HG02970 (cell line): Measurements from ENCODE around the gene ULK4.
"Not testable (repeated sequence)": the region's sequence is repeated elsewhere in the genome, so short reads cannot be mapped to it uniquely, and the experiment has no call there.

ENCODE experiments used
- ATAC-seq: cut with Tn5 transposase; IDR thresholded peaks from one replicate; pipeline ENCODE4 v1.9.1; 2021; ENCODE audit warnings: mild to moderate bottlenecking, moderate library complexity, moderate number of reproducible peaks; ENCODE audit not compliant: unreplicated experiment, low FRiP score

ULK4 gene

DNA sequence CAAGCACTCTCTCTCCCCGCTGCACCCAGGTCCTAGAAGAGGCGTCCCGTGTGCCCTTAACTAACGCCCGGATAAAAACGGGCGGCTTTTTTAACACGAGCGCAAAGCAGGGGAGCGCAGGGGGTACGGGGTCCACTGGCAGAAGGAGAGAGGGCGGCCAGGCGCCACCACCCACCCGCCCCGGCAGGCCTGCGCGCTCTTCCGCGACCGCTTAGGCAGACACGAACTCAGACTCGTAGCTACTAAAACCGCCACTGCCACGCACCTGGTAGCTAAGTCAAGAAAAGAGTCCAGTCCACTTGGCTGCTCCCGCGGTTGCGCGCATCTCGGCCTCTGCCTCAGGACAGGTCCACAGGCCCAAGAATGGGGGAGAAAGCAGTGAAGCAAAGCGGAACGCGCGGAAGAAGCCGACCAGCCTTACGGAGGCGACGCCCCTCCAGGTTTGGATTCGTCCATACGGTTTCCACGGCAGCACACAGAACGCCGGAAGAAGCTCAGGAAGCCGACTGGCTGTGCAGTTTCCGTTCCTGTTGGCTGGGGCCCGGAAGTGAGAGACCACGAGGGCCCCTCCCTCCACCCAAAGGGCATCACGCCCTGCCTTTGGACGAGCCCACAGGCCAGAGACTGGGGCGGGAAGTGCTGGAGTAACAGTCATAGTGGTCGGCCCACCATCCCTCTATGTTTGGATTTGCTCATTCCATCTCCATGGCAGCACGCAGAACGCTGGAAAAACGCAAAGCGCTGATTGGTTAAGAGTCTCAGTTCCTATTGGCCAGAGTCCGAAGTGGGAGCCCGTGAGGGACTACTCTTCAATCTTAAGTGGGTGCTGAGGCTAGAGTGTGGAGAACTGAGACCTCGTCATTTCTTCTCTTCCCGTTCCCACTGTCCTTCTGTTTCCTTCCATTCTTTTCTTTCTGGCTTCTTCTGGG is at the start of gene ULK4:
TSS of gene ULK4 (minus strand) at position 353 of the 929 bp plus-strand sequence. CDS start 7,344 bp downstream, outside the sequence.
- peak; percentile 93 for ATAC-seq

DNA sequence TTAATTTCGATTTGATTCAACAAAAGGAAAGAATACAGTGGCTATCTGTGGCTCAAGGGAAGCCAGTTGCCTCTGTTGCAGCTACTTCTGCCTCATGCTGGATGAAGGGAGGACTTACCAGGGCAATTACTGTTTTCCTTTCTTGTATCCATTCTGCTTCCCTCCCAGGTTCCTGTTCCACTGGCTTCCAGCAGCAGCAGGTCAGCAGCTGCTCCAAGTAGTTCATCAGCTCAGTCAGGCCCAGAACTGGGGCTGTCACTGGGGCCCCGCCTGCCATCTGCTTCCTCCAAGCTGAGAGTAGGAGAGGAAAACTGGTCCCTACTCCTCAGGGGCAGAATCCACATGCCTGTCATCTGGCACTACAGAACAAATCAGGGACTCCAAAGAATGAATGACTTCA is 48.6 kb upstream of the ULK4 start:
- ATAC-seq: no peak

DNA sequence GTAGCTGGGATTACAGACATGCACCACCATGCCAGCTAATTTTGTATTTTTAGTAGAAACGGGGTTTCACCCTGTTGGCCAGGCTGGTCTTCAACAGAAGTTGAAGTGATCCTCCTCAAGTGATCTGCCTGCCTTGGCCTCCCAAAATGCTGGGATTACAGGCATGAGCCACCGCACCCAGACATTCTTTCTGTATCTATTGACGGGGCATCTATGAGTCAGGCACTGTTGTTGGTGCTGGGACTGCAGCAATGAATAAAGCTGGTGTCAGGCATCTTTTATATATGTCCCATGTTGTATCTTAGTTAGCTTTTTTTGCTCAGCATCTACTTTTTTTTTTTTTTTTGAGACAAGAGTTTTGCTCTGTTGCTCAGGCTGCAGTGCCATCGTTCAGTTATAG is 47.6 kb upstream of the ULK4 start:
- ATAC-seq: no peak

DNA sequence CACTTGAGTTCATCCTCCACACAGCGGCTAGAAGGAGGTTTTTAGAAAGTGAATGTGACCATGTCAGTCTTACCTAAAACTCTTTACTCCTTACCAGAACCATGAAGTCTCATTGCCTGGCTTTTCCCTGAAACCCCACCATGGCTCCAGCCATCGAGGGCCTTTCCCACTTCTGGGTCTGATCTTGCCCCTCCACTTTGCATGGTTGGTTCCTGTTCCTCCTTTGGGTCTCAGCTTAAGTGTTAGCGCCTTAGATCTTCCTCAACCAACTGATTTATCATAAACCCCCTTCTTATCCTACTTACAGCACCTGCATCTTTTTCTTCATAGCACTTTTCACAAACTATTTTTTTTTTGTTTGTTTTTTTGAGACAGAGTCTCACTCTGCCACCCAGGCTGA is 45.9 kb upstream of the ULK4 start:
- no peak for ATAC-seq

DNA sequence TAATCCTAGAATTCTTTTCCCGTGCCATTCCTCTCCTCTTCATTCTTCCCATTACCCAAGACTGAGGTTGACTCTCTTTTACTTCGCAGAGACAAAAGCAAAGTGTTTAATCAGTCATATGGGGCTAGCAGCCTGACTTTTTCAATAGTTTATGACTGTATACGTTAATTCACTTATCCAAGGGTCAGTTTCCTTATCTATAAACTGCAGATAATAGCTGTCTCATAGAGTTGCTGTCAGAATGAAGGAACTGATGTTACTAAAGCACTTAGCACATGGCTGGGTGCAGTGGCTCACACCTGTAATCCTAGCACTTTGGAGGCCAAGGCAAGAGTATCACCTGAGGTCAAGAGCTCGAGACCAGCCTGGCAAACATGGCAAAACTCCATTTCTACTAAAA is 43.5 kb upstream of the ULK4 start:
- no peak for ATAC-seq

DNA sequence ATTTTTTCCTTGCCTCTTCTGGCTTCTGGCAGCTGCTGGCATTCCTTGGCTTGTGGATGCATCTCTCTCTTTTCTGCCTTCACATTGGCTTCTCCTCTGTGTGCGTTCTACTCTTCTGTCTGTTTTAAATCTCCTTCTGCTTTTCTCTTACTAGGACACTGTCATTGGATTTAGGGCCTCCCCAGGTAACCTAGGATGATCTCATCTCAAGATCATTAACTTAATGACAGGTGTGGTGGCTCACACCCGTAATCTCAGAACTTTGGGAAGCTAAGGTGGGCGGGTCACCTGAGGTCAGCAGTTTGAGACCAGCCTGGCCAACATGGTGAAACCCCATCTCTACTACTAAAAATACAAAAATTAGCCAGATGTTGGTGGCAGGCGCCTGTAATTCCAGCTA is 40.9 kb upstream of the ULK4 start:
- ATAC-seq: no peak

DNA sequence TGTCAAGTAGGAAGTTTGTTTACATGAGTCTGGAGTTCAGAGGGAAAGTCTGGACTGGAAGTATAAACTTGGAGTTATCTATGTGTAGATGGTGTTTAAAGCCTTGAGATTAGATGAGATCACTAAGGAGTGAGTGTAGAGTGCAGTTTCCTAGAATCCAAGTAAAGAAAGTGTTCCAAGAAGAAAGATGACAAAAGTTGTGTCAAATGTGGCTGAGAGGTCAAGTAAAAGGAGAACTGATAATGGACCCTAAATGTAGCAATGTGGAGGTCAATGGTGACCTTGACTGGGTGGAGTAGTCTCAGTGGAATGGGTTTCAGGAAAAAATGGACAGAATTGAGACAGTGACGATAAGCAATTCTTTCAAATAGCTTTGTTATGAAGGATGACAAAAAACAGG is 39.9 kb upstream of the ULK4 start:
- no peak for ATAC-seq

DNA sequence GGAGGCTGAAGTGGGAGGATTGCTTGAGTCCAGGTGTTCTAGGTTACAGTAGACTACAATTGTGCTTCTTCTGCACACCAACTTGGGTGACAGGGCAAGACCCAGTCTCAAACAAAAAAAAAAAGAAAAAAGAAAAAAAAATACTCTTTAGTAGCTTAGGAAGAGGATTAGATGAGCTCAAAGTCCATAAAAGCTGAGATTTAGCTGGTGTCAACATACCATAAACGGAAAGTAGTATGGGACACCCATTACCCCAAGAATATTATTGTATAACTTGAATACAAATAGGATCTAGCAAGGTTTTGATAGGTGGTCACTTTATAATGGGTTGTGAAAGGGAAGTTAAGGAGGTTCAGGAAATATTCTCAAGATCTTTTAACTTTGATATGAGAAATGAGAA is 38.0 kb upstream of the ULK4 start:
- no peak for ATAC-seq

DNA sequence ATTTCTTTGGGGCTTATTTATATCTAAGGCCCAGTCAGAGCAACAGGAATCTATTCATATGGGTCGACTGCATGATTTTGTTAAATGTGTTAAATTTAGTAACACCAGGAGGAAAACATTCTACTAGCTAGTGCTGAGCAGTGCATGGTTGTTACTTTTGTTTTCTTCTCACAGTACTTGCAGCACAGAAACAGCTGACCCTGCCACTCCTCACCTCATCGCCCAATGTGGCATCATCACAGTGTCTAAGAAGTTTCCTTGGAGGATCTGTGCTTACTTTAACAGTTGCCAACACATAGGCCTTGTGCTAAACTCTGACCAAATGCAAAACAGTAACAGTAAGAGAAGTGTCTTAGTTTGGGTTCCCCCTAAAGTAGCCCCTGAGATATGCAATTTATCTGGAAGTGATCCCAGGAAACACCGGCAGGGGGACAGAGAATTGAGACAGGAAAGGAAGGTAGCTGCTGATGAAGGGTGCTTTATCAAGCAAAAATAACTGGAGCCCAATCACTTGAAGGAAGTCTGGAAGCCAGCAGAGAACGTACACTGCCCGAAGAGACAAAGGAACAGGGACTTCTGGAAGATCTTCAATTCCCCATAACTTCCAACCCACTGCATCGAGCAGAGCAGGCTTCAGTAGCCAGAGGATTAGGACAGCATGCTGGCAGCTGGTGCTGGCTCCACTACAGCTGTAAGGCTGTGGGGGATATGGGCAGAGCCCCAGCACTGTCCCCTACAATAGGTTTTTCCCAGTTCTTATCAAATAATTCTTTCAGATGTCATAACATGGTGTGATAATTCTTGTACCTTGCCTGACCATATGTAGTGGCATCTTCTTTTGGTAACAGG is 36.0 kb upstream of the ULK4 start:
- ATAC-seq: no peak

DNA sequence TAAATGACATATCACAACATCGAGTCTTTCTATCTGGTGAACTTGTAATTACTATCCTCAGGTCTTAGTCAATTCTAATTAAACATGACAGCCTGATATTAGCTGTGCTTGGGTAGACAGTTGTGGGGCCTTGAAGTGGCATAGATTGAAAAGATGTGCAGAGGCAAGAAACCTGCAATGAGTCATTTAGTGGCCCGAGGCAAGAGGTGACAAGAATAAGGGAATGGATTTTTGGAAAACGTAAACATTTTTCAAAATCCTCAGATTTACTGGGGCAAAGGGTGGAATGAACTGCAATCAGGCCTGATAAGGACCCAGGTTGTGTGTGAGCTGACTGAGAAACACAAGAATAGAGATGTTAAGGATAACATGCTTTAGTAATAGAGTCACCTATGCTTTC is 29.5 kb upstream of the ULK4 start:
- ATAC-seq: no peak

DNA sequence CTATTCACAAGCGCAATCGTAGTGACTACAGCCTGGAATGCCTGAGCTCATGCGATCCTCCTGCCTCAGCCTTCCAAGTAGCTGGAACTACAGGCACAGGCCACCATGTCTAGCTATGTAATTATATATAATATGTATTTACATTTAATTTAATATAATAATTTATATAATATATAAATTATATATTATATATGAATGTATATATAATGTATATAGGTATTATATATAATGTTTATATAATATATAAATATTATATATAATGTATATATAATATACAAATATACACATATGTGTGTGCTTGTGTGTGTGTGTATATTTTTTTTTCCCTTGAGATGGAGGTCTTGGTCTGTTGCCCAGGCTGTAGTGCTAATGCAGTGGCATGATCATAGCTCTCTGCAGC is 27.6 kb upstream of the ULK4 start:
- no peak for ATAC-seq

DNA sequence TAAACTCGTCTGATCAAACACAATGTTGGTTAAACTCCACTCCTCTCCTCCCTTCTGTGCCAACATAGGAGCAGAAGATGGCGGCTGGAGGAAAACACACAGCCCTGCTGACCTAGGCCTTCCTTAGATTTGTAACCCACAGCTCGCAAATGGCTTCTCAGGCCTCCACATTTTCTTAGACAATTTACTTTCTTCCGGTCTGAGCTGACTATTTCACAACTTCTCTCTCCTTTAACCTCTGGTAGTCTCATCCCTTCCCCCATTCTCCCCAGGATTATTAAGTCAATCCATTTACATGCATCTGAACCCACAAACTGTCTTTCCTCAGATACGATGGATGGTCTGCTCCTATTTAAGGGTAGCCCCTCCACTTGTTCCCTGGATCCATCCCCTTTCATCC is 25.7 kb upstream of the ULK4 start:
- no peak for ATAC-seq

DNA sequence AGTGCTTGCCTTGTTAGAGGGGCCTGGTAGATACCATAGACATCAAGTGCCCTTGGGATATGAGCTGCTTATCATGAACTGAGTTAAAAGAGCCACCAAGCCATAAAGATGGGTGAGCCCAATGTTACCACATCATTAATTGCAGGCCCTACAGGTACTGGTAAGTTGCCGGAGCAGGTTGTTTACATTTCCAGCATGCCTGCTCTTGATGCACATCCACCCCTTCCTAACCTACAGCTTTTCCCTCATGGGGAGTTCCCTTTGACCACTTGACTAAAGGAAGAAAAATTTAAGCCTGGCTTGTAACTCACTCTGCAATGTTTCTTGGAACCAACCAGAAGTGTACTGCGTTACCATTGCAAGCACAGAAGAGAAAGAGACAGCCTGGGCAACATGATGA is 24.7 kb upstream of the ULK4 start:
- no peak for ATAC-seq

DNA sequence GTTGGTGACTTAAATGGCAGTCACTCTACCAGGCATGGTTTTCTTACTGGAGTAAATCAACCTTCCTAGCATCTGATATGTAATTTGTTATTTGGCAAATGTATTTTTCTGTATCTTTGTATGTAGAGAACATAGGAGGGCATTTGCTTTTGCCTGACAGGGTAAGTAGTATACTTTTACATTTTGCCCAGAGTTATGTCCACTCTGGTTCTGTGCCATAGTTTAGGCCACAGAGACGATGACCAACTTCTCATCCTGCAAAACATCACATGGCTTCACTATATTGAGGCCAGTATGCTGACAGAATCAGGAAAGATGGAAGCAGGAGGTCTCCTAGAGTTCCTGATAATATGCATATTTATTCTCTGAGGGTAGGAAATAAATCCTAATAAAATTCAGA is 23.1 kb upstream of the ULK4 start:
- ATAC-seq: no peak

DNA sequence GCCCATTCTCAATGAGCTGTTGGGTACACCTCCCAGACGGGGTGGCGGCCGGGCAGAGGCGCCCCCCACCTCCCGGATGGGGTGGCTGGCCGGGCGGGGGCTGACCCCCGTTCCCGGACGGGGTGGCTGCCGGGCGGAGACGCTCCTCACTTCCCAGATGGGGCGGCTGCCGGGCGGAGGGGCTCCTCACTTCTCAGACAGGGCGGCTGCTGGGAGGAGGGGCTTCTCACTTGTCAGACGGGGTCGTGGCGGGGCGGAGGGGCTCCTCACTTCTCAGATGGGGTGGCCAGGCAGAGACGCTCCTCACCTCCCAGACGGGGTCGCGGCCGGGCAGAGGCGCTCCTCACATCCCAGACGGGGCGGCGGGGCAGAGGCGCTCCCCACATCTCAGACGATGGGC is 21.2 kb upstream of the ULK4 start:
- not testable (repeated sequence) for ATAC-seq

DNA sequence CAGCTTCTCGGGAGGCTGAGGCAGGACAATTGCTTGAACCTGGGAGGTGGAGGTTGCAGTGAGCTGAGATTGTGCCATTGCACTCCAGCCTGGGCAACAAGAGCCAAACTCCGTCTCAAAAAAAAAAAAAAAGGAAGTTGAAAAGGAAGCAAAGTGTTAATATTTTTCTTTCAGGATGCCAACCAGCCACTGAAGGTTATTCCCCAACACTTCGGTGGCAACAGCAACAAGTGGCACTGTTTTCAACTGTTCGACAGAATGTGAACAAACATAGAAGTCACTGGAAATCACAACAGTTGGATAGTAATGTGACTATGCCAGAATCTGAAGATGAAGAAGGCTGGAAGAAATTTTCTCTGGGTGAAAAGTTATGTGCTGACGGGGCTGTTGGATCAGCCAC is 15.5 kb upstream of the ULK4 start:
- not testable (repeated sequence) for ATAC-seq

DNA sequence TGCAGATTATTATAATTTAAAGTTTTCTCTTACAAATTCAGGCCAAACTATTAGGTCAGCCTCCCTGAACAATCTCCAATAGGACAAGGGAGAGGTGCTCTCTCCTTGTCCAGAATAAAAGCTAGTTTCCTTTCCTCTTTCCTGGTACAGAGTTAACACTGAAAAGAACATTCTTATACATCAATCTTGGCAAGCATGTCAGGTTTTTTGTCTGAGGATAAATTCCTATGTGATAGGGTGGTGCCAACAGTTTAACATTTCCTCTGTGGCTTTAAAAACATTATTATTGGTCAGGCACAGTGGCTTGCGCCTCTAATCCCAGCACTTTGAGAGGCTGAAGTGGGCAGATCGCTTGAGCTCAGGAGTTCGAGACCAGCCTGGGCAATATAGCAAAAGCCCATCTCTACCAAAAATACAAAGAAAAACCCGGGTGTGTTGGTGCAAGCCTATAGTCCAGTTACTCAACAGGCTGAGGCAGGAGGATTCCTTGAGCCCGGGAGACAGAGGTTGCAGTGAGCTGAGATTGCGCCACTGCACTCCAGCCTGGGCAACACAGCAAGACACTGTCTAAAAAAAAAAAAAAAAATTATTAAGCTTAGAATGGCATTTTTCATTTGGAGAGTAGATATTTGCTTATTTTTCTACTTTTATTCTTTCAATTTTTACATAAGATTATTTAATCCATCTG is 13.7 kb upstream of the ULK4 start:
- ATAC-seq: no peak

DNA sequence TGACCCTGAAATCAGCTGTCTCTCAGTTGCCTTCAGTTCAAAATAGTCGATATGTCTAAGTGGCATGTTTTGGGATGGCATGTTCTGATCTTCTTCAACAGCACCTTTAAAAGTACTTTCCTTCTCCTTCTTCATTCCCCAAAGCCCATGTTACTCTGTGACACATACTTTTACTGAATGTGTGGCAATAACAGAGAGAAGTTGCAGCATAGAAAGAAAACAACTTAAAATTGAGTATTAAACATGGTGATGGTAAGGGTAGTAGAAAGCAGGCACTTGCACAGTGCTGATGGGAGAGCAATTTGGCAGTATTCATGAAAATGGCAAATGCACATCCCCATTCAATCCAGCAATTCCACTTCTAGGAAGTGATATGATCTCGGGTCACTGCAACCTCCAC is 12.3 kb upstream of the ULK4 start:
- ATAC-seq: no peak

DNA sequence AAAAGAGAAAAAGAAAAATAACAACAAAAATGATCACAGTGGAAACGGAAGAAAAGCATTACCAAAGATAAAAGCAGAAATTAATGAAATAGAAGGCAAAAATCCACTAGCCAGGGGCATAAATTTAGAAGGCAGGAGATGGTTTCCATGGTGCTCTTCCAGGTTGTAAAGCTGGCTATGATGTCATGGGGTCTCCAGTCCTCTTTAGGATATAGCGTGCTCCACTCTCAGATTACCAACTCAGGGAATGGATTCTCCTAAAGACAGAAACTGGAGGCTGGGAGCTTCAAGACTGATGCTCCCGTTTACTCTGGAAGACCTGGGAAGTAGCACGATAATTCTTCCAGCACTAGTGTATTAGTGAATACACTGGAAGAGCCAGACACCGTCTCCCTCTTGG is 10.9 kb upstream of the ULK4 start:
- no peak for ATAC-seq

DNA sequence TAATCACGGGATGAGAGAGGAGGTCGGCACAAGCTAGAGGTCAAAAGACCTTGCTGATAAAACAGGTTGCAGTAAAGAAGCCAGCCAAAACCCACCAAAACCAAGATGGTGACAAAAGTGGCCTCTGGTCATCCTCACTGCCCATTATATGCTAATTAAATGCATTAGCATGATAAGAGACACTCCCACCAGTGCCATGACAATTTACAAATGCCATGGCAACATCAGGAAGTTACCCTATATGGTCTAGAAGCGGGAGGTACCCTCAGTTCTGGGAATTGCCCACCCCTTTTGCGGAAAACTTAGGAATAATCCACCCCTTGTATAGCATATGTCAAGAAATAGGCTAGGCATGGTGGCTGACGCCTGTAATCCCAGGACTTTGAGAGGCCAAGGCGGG is 4.3 kb upstream of the ULK4 start:
- ATAC-seq: no peak

DNA sequence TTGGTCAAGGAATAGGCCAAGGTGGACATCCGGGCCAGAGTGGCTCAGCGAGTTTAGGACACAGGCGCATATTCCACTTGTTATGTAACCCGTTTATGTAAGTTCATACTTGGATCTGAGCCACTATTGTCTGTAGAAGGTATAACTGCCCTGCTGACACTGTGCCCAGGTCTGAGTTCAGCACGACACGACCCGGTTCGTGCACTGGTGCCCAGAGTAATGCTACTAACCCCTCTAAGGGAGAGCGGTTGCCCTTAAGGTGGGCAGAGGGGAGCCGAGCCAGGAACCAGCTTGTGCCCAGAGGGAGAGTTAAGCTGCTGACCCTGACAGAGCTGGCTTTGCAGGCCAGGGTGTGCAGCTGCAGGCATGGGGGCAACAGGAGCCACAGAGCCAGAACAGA is 1.9 kb upstream of the ULK4 start:
- ATAC-seq: no peak
